ENCODE results near the gene ANKRD28. TPM values are rescaled to one million over a fixed set of nuclear protein-coding genes. Genes with fewer than 3 reads are reported as not detected.

Gene ANKRD28
- total and polyA plus RNA-seq, 2 of the 13 experiments (the other 11 are each of a cell fraction or from before 2014, with no cell fraction given), result 21.0 to 28.9 TPM

DNA sequence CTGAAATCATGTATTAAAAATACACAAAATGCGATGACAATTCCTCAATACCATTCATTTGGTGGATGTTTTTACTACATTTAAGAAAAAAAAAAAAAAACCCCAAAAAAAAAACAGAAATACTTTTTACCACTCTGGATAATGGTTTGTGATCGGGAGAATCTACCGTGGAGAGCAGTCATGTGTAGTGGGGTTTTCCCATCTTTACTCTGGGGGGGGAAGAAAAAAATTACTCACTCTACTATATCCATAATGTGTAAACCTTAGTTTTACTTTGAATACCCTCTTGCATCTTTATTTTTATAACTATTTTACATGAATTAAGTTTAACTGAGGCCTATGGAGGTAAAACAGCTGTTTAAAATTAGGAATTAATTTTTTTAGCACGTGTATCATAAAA, 83.3 kb downstream of the ANKRD28 start (continued):
- TF ChIP-seq ZNF275 (CRISPR knock-in tag; IDR thresholded peaks at IDR 0.05; ENCODE audit: borderline replicate concordance) (no peak), ZSCAN31 (CRISPR knock-in tag; IDR thresholded peaks at IDR 0.05; ENCODE audit: low read depth) (no peak), ZNF33A (CRISPR knock-in tag; IDR thresholded peaks at IDR 0.05; ENCODE audit: borderline replicate concordance) (no peak), ZNF430 (CRISPR knock-in tag; IDR thresholded peaks at IDR 0.05) (no peak), ZNF333 (CRISPR knock-in tag; IDR thresholded peaks at IDR 0.05; ENCODE audit: borderline replicate concordance) (no peak)

DNA sequence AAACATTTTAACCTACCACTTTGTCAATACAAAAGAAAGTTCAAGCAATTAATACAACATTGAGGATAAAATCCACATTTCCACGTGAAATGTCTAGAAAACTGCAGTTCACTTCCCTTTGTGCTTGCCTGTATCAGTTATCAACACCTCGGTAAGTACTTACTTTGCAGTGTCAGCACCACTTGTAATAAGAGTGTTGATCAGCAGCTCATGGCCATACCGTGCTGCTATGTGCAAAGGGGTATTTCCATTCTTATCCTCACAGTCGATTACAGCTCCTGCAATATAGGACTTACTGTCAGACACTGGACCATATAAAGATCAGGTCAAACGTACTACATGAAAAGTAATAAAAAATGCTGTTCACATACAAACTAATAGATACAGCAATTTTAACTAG, 84.4 kb downstream of the ANKRD28 start:
- no peaks in the 10 kb centered on the region for H3K27me3 ChIP-seq (ENCODE audit: control insufficient read depth in 1 of 2, insufficient read depth in 2 of 2, low read length in 2 of 2)
- no peak for DNase-seq (ENCODE audit: low spot score)
- intact Hi-C loops (cut with micrococcal nuclease; ENCODE audit: unreplicated experiment), result no loop called here
- H3K9me3 ChIP-seq (ENCODE audit: low read length), result no peaks in the 10 kb centered on the region
- no peak overlapping the region for H3K4me2 ChIP-seq (ENCODE audit: low read depth, low read length)
- no peak for ATAC-seq
- in situ Hi-C loops (cut with HindIII; ENCODE audit: extremely low pct_ligation_motif_present, low pct_unique_long_range_greater_than_20kb), result no loop called here
- 98% methylated on average over 5 of the region's 5 CpGs for WGBS (ENCODE audit: low lambda C conversion rate)
- no peak overlapping the region for H3K4me3 ChIP-seq (replicated peaks in 1 of 3; ENCODE audit: insufficient read depth in 1 of 3, low read depth in 2 of 3, low read length in 3 of 3)
- no peak for FAIRE-seq
- H3K4me1 ChIP-seq (ENCODE audit: insufficient read depth, low read length), result peaks cover 10% of the 10 kb centered on the region
- no peak overlapping the region for H3K27ac ChIP-seq (ENCODE audit: extremely low read length, insufficient read depth, low read length)
- H2AFZ ChIP-seq (ENCODE audit: low read length), result no peak overlapping the region
- TF ChIP-seq MAFK (conservative IDR thresholded peaks at IDR 0.05 in 1 of 2, IDR thresholded peaks at IDR 0.05 in 1 of 2; ENCODE audit: low read length in 2 of 2) (peak in 1 of 2 experiments; percentile 17; a peak in 1 of 4 replicates), ZNF773 (CRISPR knock-in tag; IDR thresholded peaks at IDR 0.05; ENCODE audit: borderline replicate concordance) (no peak), ARNT2 (CRISPR knock-in tag; IDR thresholded peaks at IDR 0.05; ENCODE audit: low read depth) (no peak), ATM (IDR thresholded peaks at IDR 0.05; ENCODE audit: borderline replicate concordance) (no peak)
- TF ChIP-seq, protein P1, sequence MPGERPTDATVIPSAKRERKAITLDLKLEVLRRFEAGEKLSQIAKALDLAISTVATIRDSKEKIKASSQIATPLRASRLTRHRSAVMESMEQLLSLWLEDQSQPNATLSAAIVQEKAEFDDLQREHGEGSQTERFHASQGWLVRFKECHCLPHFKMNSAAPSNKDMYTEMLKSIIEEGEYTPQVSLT (CRISPR knock-in tag; IDR thresholded peaks at IDR 0.05; ENCODE audit: borderline replicate concordance, low read depth), result no peak
- H3K36me3 ChIP-seq (replicated peaks in 1 of 2; ENCODE audit: control insufficient read depth in 1 of 2, insufficient read depth in 2 of 2, low read length in 2 of 2), result peaks cover 1 to 47% of the 10 kb centered on the region in 2 experiments; a peak in 4 of 5 replicates
- H3K79me2 ChIP-seq (ENCODE audit: insufficient read depth, low read length), result no peaks in the 10 kb centered on the region
- no peaks in the 10 kb centered on the region for H4K20me1 ChIP-seq (ENCODE audit: insufficient read depth, low read length)
- CTCF ChIA-PET (ENCODE audit: low intra/inter-chr PET ratio, low total read pairs), result no interaction called here
- POLR2A ChIA-PET, result no interaction called here
- no peak overlapping the region for H3K9ac ChIP-seq (ENCODE audit: insufficient read depth, low read depth, low read length)
- BruUV-seq (replicated peaks), result no TSS peak

All from HepG2 (cell line).